Rectal smooth muscle tissue (tissue), 1 donor: ENCODE measurements around the gene BEND2.

ENCODE experiments used
- H3K27ac ChIP-seq: one replicate; pipeline ENCODE4 v1.7.0; 2013; ENCODE audit warnings: low read depth, low read length, inconsistent platforms
- H3K27me3 ChIP-seq: one replicate; pipeline ENCODE4 v1.7.0; 2013; ENCODE audit warnings: low read length; ENCODE audit not compliant: control insufficient read depth, insufficient read depth
- H3K36me3 ChIP-seq: one replicate; pipeline ENCODE4 v1.7.0; 2013; ENCODE audit warnings: low read length; ENCODE audit not compliant: control insufficient read depth, insufficient read depth
- H3K4me1 ChIP-seq: one replicate; pipeline ENCODE4 v1.7.0; 2013; ENCODE audit warnings: low read length; ENCODE audit not compliant: control insufficient read depth, insufficient read depth
- H3K4me3 ChIP-seq: one replicate; pipeline ENCODE4 v1.7.0; 2013; ENCODE audit warnings: low read length
- H3K9ac ChIP-seq: one replicate; pipeline ENCODE4 v1.7.0; 2013; ENCODE audit warnings: low read length

The BEND2 gene

GRCh38 chrX:18173494-18174180 lies 47.0 kb downstream of the BEND2 start:
- Histone ChIP-seq H3K4me1 (no peaks in the 10 kb centered on the region), H3K4me3 (no peak overlapping the region), H3K27ac (no peak overlapping the region), H3K27me3 (peaks cover 2% of the 10 kb centered on the region), H3K9ac (no peak overlapping the region), H3K36me3 (no peaks in the 10 kb centered on the region)

- Histone ChIP-seq H3K36me3 (no peaks in the 10 kb centered on the region), H3K4me1 (no peaks in the 10 kb centered on the region), H3K4me3 (no peak overlapping the region), H3K9ac (no peak overlapping the region), H3K27me3 (peaks cover 2% of the 10 kb centered on the region), H3K27ac (no peak overlapping the region)
Observed at GRCh38 chrX:18172970-18173369, 47.7 kb downstream of the BEND2 start.

GRCh38 chrX:18170910-18171309 lies 49.8 kb downstream of the BEND2 start:
- no peak overlapping the region for H3K4me3 ChIP-seq
- no peaks in the 10 kb centered on the region for H3K4me1 ChIP-seq
- H3K9ac ChIP-seq: no peak overlapping the region
- no peak overlapping the region for H3K27ac ChIP-seq
- H3K36me3 ChIP-seq: no peaks in the 10 kb centered on the region
- H3K27me3 ChIP-seq: no peaks in the 10 kb centered on the region

GRCh38 chrX:18166068-18166467 lies 54.6 kb downstream of the BEND2 start:
- no peak overlapping the region for H3K27ac ChIP-seq
- H3K27me3 ChIP-seq: no peaks in the 10 kb centered on the region
- no peak overlapping the region for H3K4me3 ChIP-seq
- no peak overlapping the region for H3K9ac ChIP-seq
- no peaks in the 10 kb centered on the region for H3K36me3 ChIP-seq
- H3K4me1 ChIP-seq: no peaks in the 10 kb centered on the region

- H3K36me3 ChIP-seq: no peaks in the 10 kb centered on the region
- H3K27me3 ChIP-seq: no peaks in the 10 kb centered on the region
- H3K4me1 ChIP-seq: no peaks in the 10 kb centered on the region
- H3K4me3 ChIP-seq: no peak overlapping the region
- H3K27ac ChIP-seq: no peak overlapping the region
- no peak overlapping the region for H3K9ac ChIP-seq
Observed at GRCh38 chrX:18160369-18160768, 60.3 kb downstream of the BEND2 start.

- Histone ChIP-seq H3K4me3 (no peak overlapping the region), H3K9ac (no peak overlapping the region), H3K27ac (no peak overlapping the region), H3K27me3 (no peaks in the 10 kb centered on the region), H3K4me1 (no peaks in the 10 kb centered on the region), H3K36me3 (no peaks in the 10 kb centered on the region)
Observed at GRCh38 chrX:18158963-18159362, 61.7 kb downstream of the BEND2 start.

- Histone ChIP-seq H3K27me3 (no peaks in the 10 kb centered on the region), H3K4me3 (no peak overlapping the region), H3K27ac (no peak overlapping the region), H3K36me3 (no peaks in the 10 kb centered on the region), H3K4me1 (no peaks in the 10 kb centered on the region), H3K9ac (no peak overlapping the region)
Observed at GRCh38 chrX:18151649-18152048, 69.0 kb downstream of the BEND2 start.

GRCh38 chrX:18151157-18151556 lies 69.5 kb downstream of the BEND2 start:
- H3K9ac ChIP-seq: no peak overlapping the region
- H3K27me3 ChIP-seq: no peaks in the 10 kb centered on the region
- H3K27ac ChIP-seq: no peak overlapping the region
- no peaks in the 10 kb centered on the region for H3K4me1 ChIP-seq
- H3K4me3 ChIP-seq: no peak overlapping the region
- H3K36me3 ChIP-seq: no peaks in the 10 kb centered on the region

- Histone ChIP-seq H3K9ac (no peak overlapping the region), H3K36me3 (no peaks in the 10 kb centered on the region), H3K4me1 (no peaks in the 10 kb centered on the region), H3K27ac (no peak overlapping the region), H3K27me3 (no peaks in the 10 kb centered on the region), H3K4me3 (no peak overlapping the region)
Observed at GRCh38 chrX:18149454-18149853, 71.2 kb downstream of the BEND2 start.

GRCh38 chrX:18146954-18147353 lies 73.7 kb downstream of the BEND2 start:
- Histone ChIP-seq H3K4me3 (no peak overlapping the region), H3K27me3 (no peaks in the 10 kb centered on the region), H3K27ac (no peak overlapping the region), H3K36me3 (no peaks in the 10 kb centered on the region), H3K9ac (no peak overlapping the region), H3K4me1 (no peaks in the 10 kb centered on the region)

- H3K27me3 ChIP-seq: no peaks in the 10 kb centered on the region
- H3K36me3 ChIP-seq: no peaks in the 10 kb centered on the region
- H3K4me3 ChIP-seq: no peak overlapping the region
- no peak overlapping the region for H3K27ac ChIP-seq
- no peak overlapping the region for H3K9ac ChIP-seq
- no peaks in the 10 kb centered on the region for H3K4me1 ChIP-seq
Observed at GRCh38 chrX:18146009-18146408, 74.7 kb downstream of the BEND2 start.

- Histone ChIP-seq H3K9ac (no peak overlapping the region), H3K4me1 (no peaks in the 10 kb centered on the region), H3K27me3 (no peaks in the 10 kb centered on the region), H3K36me3 (no peaks in the 10 kb centered on the region), H3K4me3 (no peak overlapping the region), H3K27ac (no peak overlapping the region)
Observed at GRCh38 chrX:18136816-18137215, 83.9 kb downstream of the BEND2 start.

GRCh38 chrX:18133605-18134004 lies 87.1 kb downstream of the BEND2 start:
- Histone ChIP-seq H3K36me3 (no peaks in the 10 kb centered on the region), H3K9ac (no peak overlapping the region), H3K27me3 (no peaks in the 10 kb centered on the region)

More at GRCh38 chrX:18133605-18134004, 87.1 kb downstream of the BEND2 start:
- no peaks in the 10 kb centered on the region for H3K4me1 ChIP-seq
- no peak overlapping the region for H3K27ac ChIP-seq
- no peak overlapping the region for H3K4me3 ChIP-seq
